Adipose tissue (tissue), 3 donors: ENCODE measurements around the gene TRIP13. TPM values are rescaled to one million over a fixed set of nuclear protein-coding genes. Genes with fewer than 3 reads are reported as not detected.
"Not testable (repeated sequence)": the region's sequence is repeated elsewhere in the genome, so short reads cannot be mapped to it uniquely, and the experiment has no call there.

Experiments
- H3K27ac ChIP-seq: one replicate; pipeline ENCODE4 v1.5.1; 2013; ENCODE audit warnings: low read depth, low read length
- WGBS, 3 donors: extraction: QIAGEN DNeasy Blood & Tissue Kit; methylation state at CpG; one replicate each; pipeline ENCODE4 v1.1.7; 2013; 5-methylcytosine and 5-hydroxymethylcytosine counted together
- polyA plus RNA-seq, 3 donors: library from polyadenylated mRNA; stranded (reverse); fragments of 200-250 nt; gene quantifications; one replicate each; pipeline ENCODE4 v1.2.3, GENCODE V29; 2013
- donor health status: healthy with polysubstance abuse.
- donor health status: Bipolar disorder and iron deficiency.
- donor health status: healthy.

TRIP13 gene
- polyA plus RNA-seq, 3 donors: 0.58 to 1.5 (median 1.5) TPM

DNA sequence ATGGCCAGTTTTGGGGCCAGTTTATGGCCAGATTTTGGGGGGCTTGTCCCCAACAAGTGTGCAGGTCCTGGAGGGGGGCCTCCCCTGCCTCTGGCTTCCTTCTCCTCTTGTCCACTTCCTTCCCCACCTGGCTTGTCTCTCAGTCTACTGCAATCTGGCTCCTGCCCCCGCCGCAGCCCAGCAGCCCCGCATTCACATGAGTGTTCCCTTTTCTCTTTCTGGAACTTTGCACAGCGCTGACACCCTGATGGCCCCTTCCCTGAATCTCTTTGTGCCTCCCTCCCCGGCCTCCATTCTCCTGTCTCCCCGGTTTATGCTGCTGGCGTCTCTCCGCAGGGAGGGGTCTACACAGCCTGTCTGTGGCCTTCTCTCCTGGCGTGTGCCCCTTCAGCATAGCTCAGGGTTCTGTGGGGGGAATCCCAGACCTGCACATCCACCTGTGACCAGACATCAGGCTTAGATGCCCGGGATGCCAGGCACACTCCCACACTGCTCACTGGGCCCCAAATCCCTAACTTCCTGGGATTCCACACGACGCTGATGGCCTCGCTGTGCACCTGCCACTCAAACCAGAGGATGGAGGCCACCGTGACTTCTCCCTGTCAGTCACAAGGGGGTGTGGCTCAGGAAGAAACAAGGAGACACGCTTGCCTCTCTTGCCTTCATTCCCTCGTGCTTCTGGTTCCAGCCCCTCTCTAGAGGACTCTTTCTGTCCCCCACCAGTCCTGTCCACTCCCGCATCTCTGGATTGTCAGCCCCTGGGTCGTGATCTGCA lies 17.5 kb downstream of the TRIP13 start:
- H3K27ac ChIP-seq: no peak overlapping the region
- 92 to 96% (median 93%) methylated on average over 18 of the region's 18 CpGs for WGBS, 3 donors

DNA sequence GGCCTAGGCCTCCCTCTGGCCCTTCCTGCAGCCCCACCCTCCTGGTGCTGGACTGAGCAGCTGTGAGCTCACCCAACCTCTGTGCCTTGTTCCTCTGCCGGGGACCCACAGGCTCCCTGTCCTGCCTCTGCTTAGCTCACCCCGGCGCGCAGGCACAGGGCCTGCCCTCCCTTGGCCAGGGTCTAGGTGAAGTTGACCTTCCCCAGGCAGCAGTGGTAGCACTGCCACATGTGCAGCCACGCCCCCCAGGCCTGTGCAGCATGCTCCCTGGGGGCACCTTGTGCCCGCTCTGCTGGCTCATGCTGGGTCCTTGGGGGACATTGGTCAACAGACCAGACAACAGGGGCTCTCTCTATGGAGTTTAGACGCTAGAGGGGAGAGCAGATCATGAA lies 18.1 kb downstream of the TRIP13 start:
- WGBS, 3 donors: 96 to 100% (median 96%) methylated on average over 7 of the region's 7 CpGs
- H3K27ac ChIP-seq: no peak overlapping the region

DNA sequence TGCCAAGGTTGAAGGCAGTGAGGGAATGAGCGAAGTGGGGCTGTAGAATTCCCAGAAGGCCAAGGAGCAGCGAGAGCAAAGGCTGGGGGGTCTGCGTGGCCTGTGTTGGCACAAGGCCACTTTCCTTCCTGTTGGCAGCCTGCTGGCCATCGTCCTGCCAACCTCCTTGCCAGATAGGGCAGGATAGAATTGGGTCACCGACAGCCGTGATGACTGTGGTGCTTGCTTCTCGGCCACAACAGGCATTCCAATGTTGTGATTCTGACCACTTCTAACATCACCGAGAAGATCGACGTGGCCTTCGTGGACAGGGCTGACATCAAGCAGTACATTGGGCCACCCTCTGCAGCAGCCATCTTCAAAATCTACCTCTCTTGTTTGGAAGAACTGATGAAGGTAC lies 18.9 kb downstream of the TRIP13 start:
- H3K27ac ChIP-seq: no peak overlapping the region
- 74 to 89% (median 78%) methylated on average over 11 of the region's 11 CpGs for WGBS, 3 donors

DNA sequence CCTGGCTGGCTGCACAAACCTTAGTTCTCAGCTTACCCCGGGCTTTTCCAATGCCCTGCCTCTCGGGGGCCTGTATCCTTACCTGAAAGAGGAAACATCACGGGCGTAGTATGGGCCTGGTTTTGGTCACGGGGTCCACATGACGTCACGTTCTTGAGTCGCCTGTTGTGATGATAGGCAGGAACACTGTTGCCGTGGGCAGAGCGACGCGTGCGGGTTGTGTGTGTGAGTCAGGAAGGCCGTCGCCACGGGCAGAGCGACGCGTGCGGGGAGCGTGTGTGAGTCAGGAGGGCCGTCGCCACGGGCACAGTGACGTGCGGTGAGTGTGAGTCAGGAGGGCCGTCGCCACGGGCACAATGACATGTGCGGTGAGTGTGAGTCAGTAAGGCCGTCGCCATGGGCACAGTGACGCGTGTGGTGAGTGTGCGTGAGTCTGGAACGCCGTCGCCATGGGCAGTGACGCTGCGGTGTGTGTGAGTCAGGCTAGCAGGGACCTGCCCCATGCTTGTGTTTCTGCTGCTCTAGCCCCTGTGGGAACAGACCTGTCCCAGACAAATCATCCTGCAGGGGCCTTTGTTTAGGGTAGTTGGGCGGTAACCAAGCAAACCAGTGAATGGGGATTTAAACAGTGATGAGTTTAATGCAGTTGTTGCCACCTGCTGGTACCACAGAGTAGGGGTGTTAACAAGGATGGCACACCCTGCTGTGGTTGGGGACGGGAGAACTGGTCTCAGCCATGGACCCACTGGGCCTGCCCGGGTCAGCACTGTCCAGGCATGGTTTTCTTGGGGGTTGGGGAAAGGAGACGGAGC lies 19.8 kb downstream of the TRIP13 start:
- no peak overlapping the region for H3K27ac ChIP-seq
- 92 to 94% (median 93%) methylated on average over 44 of the region's 44 CpGs for WGBS, 3 donors

DNA sequence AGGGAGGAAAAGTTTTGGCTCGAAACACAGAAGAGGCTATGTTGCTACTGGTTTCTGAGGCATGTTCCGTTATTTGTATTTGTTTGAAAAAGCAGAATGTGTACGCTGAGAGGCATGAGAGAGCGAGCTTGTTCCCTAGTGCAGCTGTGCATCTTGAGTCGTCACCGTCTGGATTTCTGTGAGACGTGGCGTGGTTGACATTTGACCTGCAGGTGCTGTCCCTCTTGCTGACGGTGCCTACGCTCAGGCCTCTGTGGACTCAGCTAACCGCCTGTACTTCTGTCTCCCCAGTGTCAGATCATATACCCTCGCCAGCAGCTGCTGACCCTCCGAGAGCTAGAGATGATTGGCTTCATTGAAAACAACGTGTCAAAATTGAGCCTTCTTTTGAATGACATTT lies 21.5 kb downstream of the TRIP13 start:
- no peak overlapping the region for H3K27ac ChIP-seq
- 86 to 96% (median 92%) methylated on average over 14 of the region's 14 CpGs for WGBS, 3 donors

DNA sequence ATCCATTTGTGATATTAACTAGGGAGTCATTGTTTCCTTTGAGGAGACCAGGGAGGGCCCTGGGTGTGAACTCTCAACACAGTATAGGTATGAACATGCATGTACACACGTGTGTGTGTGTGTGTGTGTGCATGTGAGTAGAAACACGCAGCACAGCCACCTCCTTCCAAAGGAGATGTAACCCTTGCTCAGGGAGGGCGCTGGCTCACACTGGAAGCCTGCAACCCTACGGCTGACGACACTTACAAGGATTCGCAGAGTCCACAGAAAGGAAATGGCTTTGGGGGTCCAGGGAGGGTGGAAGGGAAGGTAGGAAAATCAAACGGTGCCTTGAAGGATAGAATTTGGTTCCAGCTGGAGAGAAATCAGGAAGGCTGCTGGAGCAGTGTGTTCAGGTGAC lies 21.9 kb downstream of the TRIP13 start:
- H3K27ac ChIP-seq: no peak overlapping the region
- 88 to 90% (median 89%) methylated on average over 7 of the region's 7 CpGs for WGBS, 3 donors

DNA sequence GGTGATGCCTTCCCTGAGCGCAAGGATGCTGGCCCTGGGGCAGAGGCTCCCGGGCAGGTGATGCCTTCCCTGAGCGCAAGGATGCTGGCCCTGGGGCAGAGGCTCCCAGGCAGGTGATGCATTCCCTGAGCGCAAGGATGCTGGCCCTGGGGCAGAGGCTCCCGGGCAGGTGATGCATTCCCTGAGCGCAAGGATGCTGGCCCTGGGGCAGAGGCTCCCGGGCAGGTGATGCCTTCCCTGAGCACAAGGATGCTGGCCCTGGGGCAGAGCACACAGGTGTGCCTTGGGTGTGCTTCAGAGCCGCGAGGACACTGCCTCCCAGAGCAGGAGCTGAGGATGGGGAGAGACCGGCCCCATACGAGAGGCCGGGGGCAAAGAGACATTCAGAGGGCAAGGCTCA lies 22.7 kb downstream of the TRIP13 start:
- WGBS, 3 donors: 96 to 97% (median 97%) methylated on average over 12 of the region's 12 CpGs
- not testable (repeated sequence) for H3K27ac ChIP-seq

DNA sequence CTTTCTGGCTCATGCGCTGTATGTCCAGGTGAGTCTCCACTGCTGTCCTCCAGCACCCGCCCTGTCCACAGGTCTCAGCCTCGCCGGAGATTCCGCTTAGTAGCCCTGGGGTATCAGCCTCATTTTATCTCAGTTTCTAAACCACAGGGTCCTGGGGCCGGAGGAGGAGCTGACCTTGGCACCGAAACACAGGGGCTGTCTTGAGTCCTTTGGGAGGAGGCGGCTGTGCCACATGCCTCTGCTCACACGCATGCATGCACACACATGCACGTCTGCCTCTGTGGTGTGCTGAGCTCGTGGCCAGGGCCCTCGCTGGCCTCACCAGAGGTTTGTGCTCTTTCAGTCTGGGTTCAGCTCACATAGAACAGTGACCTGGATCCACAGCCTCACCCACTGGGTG lies 23.3 kb downstream of the TRIP13 start:
- 81 to 97% (median 96%) methylated on average over 12 of the region's 12 CpGs for WGBS, 3 donors
- no peak overlapping the region for H3K27ac ChIP-seq

DNA sequence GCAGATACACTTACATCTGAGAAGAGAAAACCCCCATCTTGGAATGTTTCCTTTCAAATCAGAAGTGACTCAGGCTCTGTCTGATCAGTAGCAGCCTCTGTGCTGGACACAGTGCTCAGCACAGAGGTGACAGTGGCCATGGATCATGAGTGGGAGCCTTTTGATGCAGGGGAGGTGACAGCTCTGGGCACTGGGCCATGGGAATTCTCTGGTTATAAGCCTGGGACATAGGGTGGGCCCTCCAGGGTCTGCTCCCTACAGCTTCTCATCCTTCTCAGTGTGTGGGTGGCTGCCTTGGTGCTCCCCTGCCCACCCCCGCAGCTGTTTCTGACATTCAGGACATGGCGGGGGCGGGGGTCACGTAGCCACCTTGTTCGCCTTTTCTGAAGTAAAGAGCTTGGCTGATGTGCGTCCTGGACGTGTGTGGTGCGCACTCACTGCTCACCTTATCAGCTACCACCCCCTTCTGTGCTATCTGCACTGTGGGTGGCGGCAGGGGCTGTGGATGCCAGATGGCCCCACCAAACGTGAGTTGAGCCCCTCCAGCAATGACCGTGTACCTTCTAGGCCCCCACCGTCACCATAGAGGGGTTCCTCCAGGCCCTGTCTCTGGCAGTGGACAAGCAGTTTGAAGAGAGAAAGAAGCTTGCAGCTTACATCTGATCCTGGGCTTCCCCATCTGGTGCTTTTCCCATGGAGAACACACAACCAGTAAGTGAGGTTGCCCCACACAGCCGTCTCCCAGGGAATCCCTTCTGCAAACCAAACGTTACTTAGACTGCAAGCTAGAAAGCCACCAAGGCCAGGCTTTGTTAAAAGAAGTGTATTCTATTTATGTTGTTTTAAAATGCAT lies 24.0 kb downstream of the TRIP13 start:
- no peak overlapping the region for H3K27ac ChIP-seq
- 40 to 93% (median 78%) methylated on average over 14 of the region's 14 CpGs for WGBS, 3 donors

DNA sequence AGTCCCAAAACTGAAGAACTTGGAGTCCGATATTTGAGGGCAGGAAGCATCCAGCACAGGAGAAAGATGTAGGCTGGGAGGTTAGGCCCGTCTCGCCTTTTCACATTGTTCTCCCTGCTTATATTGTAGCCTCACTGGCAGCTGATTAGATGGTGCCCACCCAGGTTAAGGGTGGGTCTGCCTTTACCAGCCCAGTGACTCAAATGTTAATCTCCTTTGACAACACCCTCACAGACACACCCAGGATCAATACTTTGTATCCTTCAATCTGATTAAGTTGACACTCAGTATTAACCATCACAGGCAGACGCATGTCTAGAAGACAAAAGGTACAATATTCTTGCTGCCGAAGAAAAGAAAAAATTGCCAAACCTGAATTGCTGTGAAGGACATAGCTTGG lies 26.0 kb downstream of the TRIP13 start:
- H3K27ac ChIP-seq: not testable (repeated sequence)

DNA sequence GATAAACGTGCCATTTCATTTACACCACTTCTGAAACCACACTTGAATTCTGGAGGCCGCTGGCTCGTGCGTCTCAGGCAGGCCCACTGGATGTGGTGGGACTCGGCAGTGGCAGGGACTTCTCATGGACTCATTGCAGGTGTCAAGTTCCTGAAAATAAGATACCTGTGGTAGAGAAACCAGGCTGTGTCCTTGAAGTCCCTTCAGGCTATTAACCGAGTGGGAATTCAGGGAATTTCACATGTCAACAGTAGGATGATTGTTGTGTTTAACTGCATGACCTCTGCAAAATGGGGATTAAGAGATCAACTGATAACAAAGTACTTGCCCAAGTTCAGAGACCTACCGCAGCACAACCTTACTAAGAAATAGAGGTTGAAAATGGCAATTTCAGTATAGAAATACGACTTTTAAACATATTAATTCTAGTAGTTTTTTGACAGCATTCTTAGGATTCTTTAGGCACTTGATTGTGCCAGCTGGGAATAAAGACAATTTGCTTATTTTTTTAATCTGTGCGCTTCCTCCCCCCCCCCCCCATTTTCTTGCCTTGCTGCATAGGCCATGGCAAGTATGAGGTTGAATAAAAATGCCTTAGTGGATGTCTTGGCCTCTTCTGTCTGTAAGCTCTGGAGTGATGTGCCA lies 26.8 kb downstream of the TRIP13 start:
- WGBS, 3 donors: 72 to 93% (median 93%) methylated on average over 9 of the region's 9 CpGs
- no peak overlapping the region for H3K27ac ChIP-seq

More for the DNA sequence above, 26.0 kb downstream of the TRIP13 start:
- 96% methylated on average over 5 of the region's 5 CpGs for WGBS, 3 donors

DNA sequence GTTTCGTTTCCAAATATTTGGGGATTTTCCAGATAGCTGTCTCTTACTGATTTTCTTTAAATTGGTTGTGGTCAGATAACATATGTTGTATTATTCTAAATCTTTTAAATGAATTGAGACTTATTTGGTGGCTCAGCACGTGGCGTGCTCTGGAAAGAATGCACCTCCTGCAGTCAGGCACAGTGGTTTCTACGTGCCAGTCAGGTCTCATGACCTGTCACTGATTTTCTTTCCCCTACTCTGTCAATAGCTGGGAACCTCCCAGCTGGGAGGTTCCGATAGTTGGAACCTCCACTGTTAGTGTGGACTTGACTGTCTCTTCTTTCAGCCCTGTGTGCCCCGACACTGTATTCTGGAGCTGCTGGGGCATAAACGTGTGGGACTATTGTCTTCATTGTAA lies 27.6 kb downstream of the TRIP13 start:
- no peak overlapping the region for H3K27ac ChIP-seq
- WGBS, 3 donors: 62 to 94% (median 94%) methylated on average over 7 of the region's 7 CpGs

DNA sequence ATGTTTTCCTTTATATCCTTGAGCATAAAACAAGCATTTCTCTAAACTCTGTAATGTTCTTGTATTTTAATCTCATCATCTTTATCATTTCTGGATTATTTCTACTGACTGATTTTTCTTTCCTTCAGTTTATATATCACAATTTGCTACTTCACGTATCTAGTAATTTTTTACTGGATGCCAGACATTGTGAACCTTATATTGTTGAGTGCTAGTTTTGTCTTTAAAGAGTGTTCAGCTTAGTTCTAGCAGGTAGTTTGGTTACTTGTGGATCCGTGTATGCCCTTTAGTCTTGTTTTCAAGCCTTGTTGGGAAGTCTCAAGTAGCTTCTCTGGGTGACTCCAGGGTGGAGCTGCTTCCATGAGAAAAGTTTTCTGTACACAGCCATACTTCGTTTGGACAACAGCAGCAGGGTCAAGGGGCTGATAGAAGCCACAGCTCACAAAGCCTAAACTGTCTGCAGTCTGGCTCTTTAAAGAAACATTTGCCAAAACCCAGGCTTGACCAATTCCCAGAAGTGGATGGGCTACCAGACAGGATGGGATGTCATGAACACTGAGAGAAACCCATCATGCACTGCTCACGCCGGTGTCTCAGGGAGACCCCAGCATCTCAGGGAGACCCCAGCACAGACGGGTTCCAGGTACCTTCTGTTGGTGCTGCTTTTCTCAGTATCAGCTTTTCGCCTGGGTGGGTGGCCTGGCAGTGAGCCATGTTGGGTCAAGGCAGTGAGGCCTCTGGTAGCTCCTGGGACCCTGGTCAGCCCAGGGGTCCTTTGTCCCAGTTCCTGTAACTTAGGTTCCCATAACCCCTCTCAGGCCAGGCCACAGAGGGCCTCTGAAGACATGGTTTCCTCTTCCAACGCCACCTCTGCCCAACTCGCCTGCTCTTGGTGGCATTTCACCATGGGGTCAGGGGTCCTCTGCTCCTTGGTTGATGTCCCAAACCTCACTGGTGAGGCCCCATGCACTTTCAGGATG lies 29.1 kb downstream of the TRIP13 start:
- WGBS, 3 donors: 91 to 95% (median 93%) methylated on average over 9 of the region's 9 CpGs
- H3K27ac ChIP-seq: no peak overlapping the region

DNA sequence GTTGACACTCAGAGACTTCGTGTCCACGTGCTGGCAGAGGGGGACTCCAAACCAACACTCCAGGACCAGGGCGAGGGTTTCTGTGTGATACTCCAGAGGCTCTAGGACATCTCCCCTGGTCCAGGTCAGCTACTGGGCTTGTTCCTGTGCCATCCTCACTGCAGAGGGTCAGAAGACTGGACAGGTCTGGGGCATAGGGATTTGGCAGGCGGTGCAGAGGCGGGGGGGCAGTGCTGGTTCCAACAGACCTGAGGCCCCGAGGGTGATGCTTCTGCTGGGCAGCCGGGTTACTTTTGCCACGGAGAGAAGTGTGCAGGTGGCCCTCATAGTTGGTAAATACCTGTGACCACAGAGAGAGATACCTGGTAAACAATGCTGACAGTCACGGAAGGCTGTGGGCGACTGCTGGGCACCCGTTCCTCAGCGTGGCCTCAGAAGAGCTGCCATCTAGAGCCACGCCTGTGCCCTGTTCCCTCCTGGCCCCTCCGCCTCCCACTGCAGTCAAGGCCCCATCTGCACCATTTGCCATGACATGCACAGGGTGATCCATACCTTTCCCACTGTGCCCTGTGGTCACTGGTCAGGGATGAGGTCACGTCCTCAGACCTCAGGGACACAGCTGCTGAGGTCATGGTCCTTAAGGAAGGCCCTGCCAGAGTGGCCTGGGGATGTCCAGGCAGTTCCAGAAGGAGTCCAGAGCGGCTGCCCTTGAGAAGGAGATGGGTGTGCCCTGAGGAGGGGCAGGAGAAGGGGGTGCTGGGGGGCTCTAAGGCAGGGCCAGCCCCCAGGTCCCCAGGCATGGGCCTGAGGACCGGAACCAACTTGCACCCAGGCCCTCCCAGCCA lies 30.0 kb downstream of the TRIP13 start:
- H3K27ac ChIP-seq: no peak overlapping the region
- 87 to 95% (median 93%) methylated on average over 16 to 17 of the region's 17 CpGs for WGBS, 3 donors

DNA sequence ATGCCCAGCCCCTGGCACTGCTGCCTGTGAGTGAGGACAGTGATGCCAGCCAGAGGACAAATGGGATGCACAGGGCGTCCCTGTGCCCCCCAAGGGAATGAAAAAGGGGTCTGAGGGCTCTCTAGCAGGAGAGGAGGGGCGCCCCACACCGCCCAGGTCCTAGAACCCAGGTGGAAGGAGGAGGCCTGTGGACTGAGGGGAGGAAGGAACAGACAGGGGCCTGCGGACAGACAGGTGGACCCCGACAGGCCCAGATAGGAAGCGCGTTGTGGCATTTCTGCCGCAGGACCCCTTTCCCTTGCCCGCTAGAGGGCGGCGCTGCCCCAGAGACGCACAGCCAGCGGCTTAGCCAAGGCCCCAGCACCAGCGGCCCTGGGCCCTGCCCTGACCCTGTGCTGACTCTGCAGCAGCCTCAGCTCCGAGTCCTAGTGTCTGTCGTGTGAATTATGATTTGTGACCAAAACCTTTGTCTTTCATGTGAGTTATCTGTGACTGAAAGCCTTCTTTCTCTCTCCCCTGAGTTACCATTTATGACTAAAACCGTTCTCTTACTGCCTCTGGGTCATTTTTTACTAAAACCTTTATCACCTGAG lies 30.7 kb downstream of the TRIP13 start:
- no peak overlapping the region for H3K27ac ChIP-seq
- WGBS, 3 donors: 20 to 27% (median 23%) methylated on average over 17 of the region's 17 CpGs
